Activated gamma-delta T cell treated with Interleukin-2 at 50 U/mL for 16 hours (primary cell): ENCODE results near the gene VGLL4.
"Not testable (repeated sequence)": the region's sequence is repeated elsewhere in the genome, so short reads cannot be mapped to it uniquely, and the experiment has no call there.

Experiments
- DNase-seq: peaks from one replicate; pipeline ENCODE4 v3.0.0-alpha.2; 2020

Gene VGLL4

DNA sequence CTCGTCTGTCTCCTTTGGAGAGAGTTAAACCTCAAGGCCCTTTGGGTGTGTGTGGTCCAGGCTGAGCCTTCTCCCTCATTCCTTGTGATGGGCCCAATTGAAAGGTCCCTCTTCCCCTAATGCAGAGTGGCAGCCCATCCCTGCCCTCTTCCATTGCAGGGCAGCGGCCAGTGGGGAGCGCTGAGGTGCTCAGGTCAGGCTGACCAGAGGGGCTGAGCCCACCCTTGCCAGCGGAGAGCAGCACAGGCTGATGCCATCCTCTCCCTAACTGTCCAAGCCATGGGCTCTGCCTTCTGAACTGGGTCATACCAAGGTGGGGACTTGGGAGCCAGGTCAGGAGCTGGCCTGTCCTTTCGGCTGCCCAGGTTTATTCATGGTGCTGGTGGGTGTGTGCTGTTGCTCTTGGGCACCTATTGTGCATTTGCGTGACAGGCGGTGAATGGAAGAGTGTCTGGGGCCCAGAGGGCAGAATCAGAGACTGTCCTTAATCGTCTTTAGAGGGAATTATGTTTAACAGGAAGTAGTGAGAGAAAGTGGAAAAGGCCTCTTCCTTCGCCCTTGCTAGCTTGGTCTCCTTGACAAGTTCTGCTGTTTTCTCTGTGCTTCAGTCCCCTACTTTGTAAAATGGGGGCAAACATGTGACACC, 96.9 kb downstream of the VGLL4 start:
- DNase-seq: no peak

- DNase-seq: no peak
Observed at GRCh38 chr3:11545186-11545851, 98.4 kb downstream of the VGLL4 start.

DNA sequence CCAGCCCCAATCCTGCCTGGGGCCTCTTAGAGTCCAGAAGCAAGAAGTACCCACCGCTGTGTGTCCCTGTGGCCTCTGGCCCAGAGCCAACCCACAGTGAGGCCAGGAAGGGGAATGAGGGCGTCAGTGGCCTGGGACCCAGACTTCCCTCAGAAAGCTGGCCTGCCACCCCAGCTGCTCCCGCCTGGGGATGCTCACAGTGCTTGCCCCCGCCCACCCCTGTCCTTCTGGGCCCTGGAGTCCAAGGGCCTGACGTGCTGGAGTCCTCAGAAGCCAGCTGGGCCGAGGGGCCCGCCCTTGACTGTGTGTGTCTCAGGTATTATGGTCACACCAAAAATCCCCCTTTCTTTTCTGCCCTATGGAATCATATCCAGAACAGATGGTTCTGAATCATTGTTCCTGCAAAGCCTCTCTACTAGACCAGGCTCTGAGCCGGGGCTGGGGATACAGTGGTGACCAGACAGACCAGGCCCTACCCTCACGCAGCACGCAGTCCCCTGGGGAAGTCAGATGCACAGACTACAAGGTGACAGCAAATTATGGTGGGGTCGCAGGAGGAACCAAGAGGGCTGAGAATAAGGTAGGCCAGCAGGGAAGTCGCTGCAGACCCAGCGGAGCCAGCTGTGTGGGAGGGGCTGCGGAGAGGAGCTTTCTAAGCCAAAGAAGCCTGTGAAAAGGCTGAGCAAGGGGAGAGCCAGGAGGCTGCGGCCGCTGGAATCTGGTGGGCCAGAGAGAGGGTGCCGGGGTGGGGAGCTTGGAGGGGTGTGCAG, 99.1 kb downstream of the VGLL4 start:
- no peak for DNase-seq

GRCh38 chr3:11543948-11544387, 99.7 kb downstream of the VGLL4 start:
- no peak for DNase-seq

DNA sequence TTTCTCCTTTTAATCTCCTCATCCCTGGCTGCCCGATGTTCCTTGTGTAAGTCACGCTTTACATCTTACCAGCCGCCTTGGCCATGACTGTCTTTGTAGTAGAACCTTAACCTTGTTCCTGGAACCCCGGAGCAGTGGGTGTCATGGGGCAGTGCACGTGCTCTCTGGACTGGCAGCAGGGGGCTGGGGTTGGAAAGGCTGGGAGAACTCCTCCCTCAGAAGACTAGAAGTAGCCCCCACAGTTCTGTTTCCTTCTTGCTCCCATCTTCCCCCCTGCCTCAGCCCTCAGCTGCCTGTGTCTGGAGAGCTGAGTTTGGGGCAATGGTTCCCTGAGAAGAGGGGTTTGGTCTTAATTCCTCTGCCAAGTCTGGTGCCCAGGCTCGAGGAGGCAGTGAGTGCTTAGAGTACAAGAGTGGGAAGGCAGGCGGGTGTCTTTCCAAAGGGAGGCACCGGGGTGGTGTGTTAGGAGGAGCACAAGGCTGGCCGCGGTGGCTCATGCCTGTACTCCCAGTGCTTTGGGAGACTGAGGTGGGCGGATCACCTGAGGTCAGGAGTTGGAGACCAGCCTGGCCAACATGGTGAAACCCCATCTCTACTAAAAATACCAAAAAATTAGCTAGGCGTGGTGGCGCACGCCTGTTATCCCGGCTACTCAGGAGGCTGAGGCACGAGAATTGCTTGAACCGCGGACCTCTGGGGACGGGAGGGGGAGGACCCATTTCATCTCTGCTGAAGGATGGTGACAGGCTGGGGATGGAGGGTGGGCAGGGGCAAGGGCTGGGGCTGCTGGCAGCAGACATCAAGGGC, 100.4 kb downstream of the VGLL4 start:
- DNase-seq: no peak

- no peak for DNase-seq
Observed at GRCh38 chr3:11542551-11542950, 101.2 kb downstream of the VGLL4 start.

- DNase-seq: no peak
Observed at GRCh38 chr3:11541321-11542303, 102.1 kb downstream of the VGLL4 start.

DNA sequence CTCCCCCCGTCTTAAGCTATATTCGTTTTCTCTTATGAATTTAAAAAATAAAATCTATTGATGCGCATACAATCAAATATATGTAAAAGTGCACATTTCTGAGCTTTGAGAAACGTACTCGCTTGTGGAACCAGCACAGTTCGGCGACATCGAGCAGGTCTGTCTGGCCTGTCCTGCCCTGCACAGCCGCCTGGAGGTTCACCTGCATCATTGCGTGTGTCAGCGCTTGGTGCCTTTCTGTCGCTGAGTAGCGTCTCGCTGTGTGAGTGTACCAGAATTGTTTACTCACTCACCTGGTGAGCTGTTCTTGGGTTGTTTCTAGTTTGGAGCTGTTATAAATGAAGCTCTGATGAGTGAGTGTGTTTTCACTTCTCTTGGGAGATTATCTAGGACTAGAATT, 104.0 kb downstream of the VGLL4 start:
- DNase-seq: no peak

DNA sequence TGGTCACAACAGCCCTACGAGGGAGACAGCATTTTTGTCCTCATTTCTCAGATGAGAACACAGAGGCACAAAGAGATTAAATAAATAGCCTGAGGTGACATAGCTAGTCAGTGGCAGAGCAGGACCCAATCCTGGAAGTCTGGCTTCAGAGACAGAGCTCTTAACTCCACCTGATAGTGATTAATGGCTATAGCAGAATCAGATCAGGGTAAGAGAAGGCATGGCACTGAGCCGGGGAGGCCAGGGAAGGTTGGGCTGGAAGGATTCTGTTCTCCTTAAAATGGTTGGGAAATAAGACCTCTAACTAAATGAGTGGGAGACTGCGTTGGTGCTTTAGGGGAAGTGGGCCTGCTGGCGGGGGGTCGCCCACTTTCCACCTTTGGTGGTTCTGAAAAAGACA, 104.5 kb downstream of the VGLL4 start:
- no peak for DNase-seq

- DNase-seq: no peak
Observed at GRCh38 chr3:11538581-11538980, 105.1 kb downstream of the VGLL4 start.

DNA sequence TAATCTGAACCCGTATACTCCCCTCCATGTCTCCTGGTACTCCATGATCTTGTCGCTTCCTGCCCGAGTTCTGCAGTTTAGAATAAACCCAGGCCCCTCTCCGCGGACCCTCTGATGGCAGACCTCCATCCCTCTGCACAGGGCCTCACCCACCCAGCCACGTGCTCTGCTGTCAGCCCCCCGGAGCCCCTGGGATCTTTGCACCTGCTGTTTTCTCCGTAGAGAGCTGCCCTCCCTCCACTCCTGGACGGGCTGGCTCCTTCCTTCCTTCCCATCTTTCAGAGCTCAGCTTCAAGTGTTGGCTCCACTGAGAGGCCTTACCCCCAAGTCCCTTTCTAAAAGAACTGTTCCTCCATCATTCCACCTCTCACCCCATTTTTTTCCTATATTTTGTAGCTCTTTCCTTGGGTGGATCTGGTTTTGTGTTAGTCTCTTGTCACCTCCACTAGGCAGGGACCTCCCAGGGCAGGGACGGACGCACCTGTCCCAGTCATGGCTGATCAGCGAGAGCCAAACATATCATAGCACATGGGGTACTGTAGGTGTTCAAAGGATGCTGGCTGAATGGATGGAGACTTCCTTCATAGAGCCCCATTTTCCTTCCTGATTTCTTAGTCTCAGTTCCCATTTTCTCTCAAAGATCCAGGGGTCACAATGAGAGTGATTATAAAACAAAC, 106.6 kb downstream of the VGLL4 start:
- DNase-seq: no peak

- DNase-seq: no peak
Observed at GRCh38 chr3:11536132-11536935, 107.4 kb downstream of the VGLL4 start.

DNA sequence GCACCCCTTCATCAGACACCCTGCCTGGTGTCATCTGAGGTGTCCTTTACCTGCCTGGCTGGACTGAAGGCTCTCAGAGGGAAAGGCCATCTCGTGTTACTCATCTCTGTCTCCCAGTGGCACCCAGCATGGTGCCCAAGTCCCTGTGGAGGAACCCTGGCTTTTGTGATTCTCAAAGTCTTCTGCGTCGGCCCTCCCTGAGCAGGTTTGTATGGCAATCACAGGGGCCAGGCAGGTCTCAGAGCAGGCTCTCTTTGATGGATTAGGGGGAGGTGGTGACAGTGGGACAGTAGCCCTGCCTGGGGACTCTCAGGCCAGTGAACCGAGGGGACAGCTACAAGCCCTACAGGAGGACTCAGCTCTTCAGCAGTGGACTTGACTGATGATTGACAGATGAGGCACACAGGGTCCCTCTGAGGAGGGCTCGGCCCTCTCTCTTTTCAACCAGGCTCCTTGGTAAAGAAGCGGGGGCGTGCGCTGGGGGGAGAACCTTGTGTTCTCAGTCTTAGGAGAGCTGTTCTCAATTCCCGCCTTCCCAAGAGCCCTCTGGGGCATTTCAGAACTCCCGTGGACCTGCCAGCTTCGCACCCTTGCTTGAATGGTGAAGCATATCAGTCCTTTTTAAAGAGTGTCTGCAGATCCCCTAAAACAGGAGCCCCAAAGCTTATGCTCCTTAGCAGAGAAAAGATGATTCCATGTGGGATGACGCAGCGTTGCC, 108.3 kb downstream of the VGLL4 start:
- no peak for DNase-seq

DNA sequence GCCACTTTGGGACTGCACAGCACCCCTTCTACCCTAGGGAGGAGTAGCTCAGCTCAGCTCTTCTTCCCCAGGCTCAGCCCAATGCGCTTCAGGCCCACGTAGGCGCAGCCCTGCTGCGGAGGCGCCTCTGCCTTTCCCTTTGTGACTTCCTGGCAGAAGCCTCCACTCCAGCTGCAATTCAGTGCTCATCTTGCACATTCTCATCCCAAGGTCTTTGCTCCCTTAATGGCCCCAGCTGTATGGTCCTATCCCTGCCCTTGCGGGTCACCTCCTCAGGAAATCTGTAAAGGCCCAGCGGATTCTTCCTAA, 109.0 kb downstream of the VGLL4 start:
- DNase-seq: no peak

GRCh38 chr3:11534011-11534792, 109.5 kb downstream of the VGLL4 start:
- no peak for DNase-seq

DNA sequence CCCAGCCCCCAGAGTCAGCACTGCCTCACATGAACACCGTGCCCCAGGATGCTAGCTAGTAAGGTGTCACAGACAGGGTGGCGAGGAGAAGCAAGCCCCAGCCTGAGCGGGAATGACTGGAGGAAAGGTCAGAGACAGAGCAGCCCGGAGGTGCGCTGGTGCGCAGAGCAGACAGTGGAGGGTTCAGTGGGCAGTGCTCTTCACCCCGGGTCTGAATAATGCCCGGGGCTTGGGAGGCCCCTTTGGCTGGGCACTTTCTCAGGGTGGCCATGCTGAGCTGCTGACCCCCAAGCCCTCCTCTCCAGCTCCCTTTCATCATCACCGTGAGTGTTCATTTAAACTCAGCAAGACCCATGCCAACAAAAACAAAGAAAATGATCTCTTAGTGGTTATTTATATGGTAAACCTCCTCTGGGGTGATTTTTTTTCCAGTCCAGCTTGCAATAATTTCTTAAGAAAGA, 110.8 kb downstream of the VGLL4 start:
- DNase-seq: no peak

- DNase-seq: no peak
Observed at GRCh38 chr3:11530153-11530721, 113.5 kb downstream of the VGLL4 start.

- no peak for DNase-seq
Observed at GRCh38 chr3:11529281-11529680, 114.4 kb downstream of the VGLL4 start.

- DNase-seq: not testable (repeated sequence)
Observed at GRCh38 chr3:11526121-11526520, 117.6 kb downstream of the VGLL4 start.
